Endometrial microvascular endothelial cells (primary cell): ENCODE data around the gene WASF1. TPM values are rescaled to one million over a fixed set of nuclear protein-coding genes. Genes with fewer than 3 reads are reported as not detected.

Experiments used
- in situ Hi-C: cut with HindIII; loops from 2 replicates; pipeline ENCODE4 v1.10.0; 2017; ENCODE audit warnings: low sequenced_read_pairs, low pct_unique_long_range_greater_than_20kb; ENCODE audit errors: inconsistent ontology term
- total RNA-seq: library from RNA; depleted of rRNA; stranded (reverse); fragments of >200 nt; gene quantifications from one replicate; pipeline ENCODE4 v1.2.3, GENCODE V29; 2015; ENCODE audit errors: inconsistent ontology term

Gene WASF1
- total RNA-seq, 1 donor from 2014 or later: 8.0 TPM

- in situ Hi-C loops: no loop called here
These were observed 129.0 kb downstream of the WASF1 start for GRCh38 chr6:110050440-110050813.

Other genes starting within 250 kb of the WASF1 start
- gene GPR6, start 201.4 kb downstream of the WASF1 start, total RNA-seq: not detected
- 16.5 TPM for gene CDC40, start 757 bp upstream of the WASF1 start, total RNA-seq
- gene METTL24, start 178.7 kb upstream of the WASF1 start, total RNA-seq: not detected
- gene DDO, start 235.9 kb upstream of the WASF1 start, total RNA-seq: 3.2 TPM